Vagina (tissue), 2 donors: ENCODE results near the gene METTL26. TPM values are rescaled to one million over a fixed set of nuclear protein-coding genes. Genes with fewer than 3 reads are reported as not detected.

ENCODE experiments used
- DNase-seq, 2 donors: peaks; one replicate each; pipeline ENCODE4 v3.0.0-alpha.2; 2017; ENCODE audit errors: extremely low spot score in 2 of 2
- H3K27ac ChIP-seq: fragments of 200-600 bp; sonication (generic); one replicate; pipeline ENCODE4 v1.5.1; 2019
- H3K27me3 ChIP-seq: fragments of 200-600 bp; sonication (generic); one replicate; pipeline ENCODE4 v1.5.1; 2019
- H3K36me3 ChIP-seq, 2 donors: fragments of 200-600 bp; sonication (generic); one replicate each; pipeline ENCODE4 v1.5.1; 2017 to 2019
- H3K4me1 ChIP-seq: fragments of 200-600 bp; sonication (generic); one replicate; pipeline ENCODE4 v1.5.1; 2019
- H3K4me3 ChIP-seq, 2 donors: fragments of 200-600 bp; sonication (generic); 1 replicate in 1 of 2; 2 replicates in 1 of 2; pipeline ENCODE4 v1.5.1; 2016 to 2019
- H3K9me3 ChIP-seq: fragments of 200-600 bp; sonication (generic); one replicate; pipeline ENCODE4 v1.5.1; 2019
- POLR2A ChIP-seq, 2 donors: fragments of 450-650 bp; IDR thresholded peaks; one replicate each; pipeline ENCODE4 v1.6.1; 2017; ENCODE audit warnings: antibody characterized with exemption in 2 of 2, mild to moderate bottlenecking in 2 of 2, moderate library complexity in 2 of 2
- POLR2AphosphoS5 ChIP-seq, 2 donors: sonication (generic); formaldehyde crosslinking; IDR thresholded peaks; one replicate each; pipeline ENCODE4 v1.9.0; 2017; ENCODE audit warnings: antibody characterized with exemption in 2 of 2, mild to moderate bottlenecking in 2 of 2, low read depth in 1 of 2; ENCODE audit not compliant: insufficient read depth in 1 of 2
- intact Hi-C: fragments of 100-400 bp; cut with DNase I; formaldehyde crosslinking; loops from one replicate; pipeline ENCODE4 v1.15.1; 2023
- total RNA-seq: library from RNA; depleted of rRNA; stranded (reverse); fragments of >200 nt; gene quantifications from one replicate; pipeline ENCODE4 v1.2.3, GENCODE V29; 2016
- TF ChIP-seq, protein P1 (sequence below), 3 experiments: fragments of 450-650 bp in 2 of 3; fragments of 200-600 bp in 1 of 3; sonication (generic) in 1 of 3; IDR thresholded peaks; one replicate each; pipeline ENCODE4 v1.5.1; 2017 to 2019; ENCODE audit warnings: antibody characterized with exemption in 3 of 3, mild to moderate bottlenecking in 2 of 3, moderate library complexity in 2 of 3

METTL26 gene
- total RNA-seq, 1 donor from 2014 or later = 187 TPM

DNA sequence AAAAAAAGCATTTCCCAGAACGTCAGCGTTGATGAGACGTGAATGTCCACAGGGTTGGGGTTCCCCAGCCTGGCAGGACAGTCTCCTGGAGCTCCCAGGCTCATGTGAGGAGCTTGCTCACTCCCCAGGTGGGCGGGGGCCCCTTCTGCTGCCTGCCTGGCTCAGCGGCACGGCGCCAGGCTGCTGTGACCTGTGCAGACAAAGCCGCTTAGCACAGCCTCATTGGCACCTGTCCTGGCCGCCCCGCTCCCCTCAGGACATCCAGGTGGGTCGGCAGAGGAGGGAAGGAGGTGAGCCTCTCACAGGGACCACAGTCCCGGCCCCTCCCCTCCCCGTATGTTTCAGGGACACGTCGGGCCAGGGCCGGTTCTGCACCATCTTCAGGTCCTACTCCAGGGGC, 18.2 kb downstream of the METTL26 start:
- Histone ChIP-seq H3K27me3 (no peaks in the 10 kb centered on the region), H3K36me3 (no peaks in the 10 kb centered on the region), H3K4me1 (peaks cover 29% of the 10 kb centered on the region), H3K9me3 (no peaks in the 10 kb centered on the region), H3K4me3 (no peak overlapping the region), H3K27ac (no peak overlapping the region)
- TF ChIP-seq POLR2AphosphoS5 (IDR thresholded peaks at IDR 0.05; ENCODE audit: insufficient read depth in 1 of 2, low read depth in 1 of 2) (no peak), POLR2A (IDR thresholded peaks at IDR 0.05) (no peak)
- TF ChIP-seq, protein P1, sequence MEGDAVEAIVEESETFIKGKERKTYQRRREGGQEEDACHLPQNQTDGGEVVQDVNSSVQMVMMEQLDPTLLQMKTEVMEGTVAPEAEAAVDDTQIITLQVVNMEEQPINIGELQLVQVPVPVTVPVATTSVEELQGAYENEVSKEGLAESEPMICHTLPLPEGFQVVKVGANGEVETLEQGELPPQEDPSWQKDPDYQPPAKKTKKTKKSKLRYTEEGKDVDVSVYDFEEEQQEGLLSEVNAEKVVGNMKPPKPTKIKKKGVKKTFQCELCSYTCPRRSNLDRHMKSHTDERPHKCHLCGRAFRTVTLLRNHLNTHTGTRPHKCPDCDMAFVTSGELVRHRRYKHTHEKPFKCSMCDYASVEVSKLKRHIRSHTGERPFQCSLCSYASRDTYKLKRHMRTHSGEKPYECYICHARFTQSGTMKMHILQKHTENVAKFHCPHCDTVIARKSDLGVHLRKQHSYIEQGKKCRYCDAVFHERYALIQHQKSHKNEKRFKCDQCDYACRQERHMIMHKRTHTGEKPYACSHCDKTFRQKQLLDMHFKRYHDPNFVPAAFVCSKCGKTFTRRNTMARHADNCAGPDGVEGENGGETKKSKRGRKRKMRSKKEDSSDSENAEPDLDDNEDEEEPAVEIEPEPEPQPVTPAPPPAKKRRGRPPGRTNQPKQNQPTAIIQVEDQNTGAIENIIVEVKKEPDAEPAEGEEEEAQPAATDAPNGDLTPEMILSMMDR (IDR thresholded peaks at IDR 0.05) = no peak
- intact Hi-C loops = no loop called here
- no peak for DNase-seq

DNA sequence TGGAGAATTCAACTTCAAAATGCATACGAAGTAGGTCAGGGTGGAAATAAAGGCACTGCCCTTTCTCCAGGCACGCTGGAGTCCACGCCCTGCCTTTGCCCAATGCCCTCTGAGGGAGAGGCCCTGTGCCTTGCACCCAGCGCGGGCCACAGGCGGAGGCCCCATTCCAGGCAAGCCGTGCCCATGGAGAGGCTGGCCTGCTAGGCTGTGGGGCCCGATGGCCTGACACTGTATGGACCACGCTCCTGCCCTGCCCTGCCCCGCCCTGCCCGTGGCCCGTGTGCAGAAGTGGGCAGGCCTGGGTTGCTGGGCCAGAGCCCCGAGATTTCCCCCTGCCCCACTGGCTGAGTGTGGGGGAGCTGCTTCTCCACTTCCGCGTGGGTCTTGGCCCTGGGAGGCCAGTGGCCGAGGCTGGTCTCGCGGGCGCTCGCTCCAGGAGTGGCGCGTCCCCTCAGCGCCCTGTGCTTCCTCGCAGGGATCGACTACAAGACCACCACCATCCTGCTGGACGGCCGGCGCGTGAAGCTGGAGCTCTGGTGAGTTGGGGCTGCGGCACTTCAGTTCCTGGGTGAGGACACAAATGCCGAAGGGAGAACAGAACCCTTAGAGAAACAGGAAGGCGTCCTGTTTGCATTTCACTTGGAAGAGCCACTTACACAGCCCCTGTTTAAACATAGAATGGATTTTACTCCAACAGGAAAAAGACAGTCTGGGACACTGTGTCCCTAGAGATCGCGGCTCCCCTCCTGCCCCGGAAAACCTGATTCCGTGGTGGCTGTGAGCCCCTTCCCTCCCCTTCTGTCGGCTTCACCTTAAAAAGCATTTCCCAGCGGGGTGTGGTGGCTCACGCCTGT, 19.1 kb downstream of the METTL26 start:
- H3K9me3 ChIP-seq = no peaks in the 10 kb centered on the region
- no peak for DNase-seq
- TF ChIP-seq POLR2A (IDR thresholded peaks at IDR 0.05) = no peak
- no peak for TF ChIP-seq POLR2AphosphoS5 (IDR thresholded peaks at IDR 0.05; ENCODE audit: insufficient read depth in 1 of 2, low read depth in 1 of 2)
- TF ChIP-seq, protein P1 (IDR thresholded peaks at IDR 0.05) = no peak
- no peaks in the 10 kb centered on the region for H3K27me3 ChIP-seq
- intact Hi-C loops = no loop called here
- no peak overlapping the region for H3K4me3 ChIP-seq
- no peaks in the 10 kb centered on the region for H3K36me3 ChIP-seq
- H3K4me1 ChIP-seq = peaks cover 20% of the 10 kb centered on the region
- no peak overlapping the region for H3K27ac ChIP-seq

DNA sequence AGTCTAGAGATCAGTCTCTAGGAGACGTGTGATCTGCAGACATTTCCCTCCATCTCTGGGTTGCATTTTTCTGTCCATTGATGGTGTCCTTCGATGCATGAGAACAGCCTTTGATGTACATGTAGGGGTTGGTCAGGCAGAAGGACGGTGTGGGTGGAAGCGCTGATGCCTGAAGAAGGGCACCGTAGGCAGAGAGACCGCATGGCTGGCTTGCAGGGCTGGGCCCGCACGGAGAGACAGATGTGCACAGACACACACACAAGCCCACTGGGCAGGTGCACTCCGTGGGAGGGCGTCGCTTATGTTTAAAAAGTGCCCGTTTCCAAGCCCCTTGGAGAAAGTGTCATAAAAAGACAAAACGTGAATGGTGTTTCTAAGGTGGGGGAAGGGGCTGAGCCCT, 21.0 kb downstream of the METTL26 start:
- Histone ChIP-seq H3K36me3 (no peaks in the 10 kb centered on the region), H3K9me3 (no peaks in the 10 kb centered on the region), H3K27ac (no peak overlapping the region), H3K4me1 (peaks cover 18% of the 10 kb centered on the region), H3K4me3 (no peak overlapping the region), H3K27me3 (no peaks in the 10 kb centered on the region)
- intact Hi-C loops = no loop called here
- TF ChIP-seq POLR2A (IDR thresholded peaks at IDR 0.05) (no peak), POLR2AphosphoS5 (IDR thresholded peaks at IDR 0.05; ENCODE audit: insufficient read depth in 1 of 2, low read depth in 1 of 2) (no peak)
- TF ChIP-seq, protein P1 (IDR thresholded peaks at IDR 0.05) = no peak
- no peak for DNase-seq

DNA sequence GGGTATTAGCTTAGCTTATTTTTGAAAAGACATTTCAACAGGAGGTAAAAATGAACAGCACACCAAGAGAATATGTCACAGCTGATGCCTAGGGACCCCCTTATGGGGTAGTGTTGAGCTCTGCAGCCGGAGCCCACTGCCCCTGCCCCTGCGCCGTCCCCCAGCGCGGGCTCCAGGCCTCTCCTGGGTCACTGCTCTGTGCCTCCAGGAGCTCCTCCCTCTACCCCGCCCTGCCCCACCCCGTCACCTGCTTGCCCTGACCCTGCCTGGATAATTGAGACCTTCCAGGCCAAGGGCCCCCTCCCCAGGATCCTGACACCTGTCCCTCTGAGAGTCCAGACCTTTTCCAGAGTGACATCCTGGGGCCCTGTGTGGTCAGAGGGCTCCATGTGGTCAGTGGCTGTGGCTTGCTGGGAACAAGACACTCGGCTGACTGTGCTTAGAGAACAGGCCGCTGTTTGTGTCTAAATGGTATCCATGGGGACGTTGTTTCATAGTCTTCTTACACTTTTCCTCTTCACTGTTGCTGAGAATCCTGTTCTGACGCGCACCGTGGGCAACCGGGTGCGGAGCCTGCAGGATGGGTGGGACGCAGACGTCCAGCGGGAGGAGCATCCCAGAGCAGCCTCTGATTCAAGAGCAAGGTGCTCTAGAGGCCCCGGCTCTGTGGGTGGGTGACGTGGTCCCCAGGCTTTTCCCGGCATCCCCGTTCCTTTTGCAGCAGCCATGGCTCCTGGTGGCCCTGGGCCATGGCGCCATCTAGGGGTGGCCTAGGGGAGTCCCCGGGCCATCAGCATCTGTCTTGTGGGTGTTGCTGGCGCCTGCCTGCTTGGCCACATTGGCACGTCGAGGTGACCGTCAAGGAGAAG, 25.4 kb downstream of the METTL26 start:
- no peak overlapping the region for H3K4me3 ChIP-seq
- H3K9me3 ChIP-seq = no peaks in the 10 kb centered on the region
- TF ChIP-seq POLR2A (IDR thresholded peaks at IDR 0.05) (no peak), POLR2AphosphoS5 (IDR thresholded peaks at IDR 0.05; ENCODE audit: insufficient read depth in 1 of 2, low read depth in 1 of 2) (no peak)
- TF ChIP-seq, protein P1 (IDR thresholded peaks at IDR 0.05) = peak in 2 of 3 experiments; percentile 39 to 45
- no peaks in the 10 kb centered on the region for H3K36me3 ChIP-seq
- intact Hi-C loops = no loop called here
- DNase-seq = no peak
- no peaks in the 10 kb centered on the region for H3K27me3 ChIP-seq
- H3K27ac ChIP-seq = no peak overlapping the region
- peaks cover 11% of the 10 kb centered on the region for H3K4me1 ChIP-seq
